Activated CD4-positive, alpha-beta T cell treated with anti-CD3 and anti-CD28 coated beads, Interleukin-2, amount 10 ng/mL, durations not matched to agents 24 days and 14 days (primary cell): Measurements from ENCODE around the gene G6PC1. TPM values are rescaled to one million over a fixed set of nuclear protein-coding genes. Genes with fewer than 3 reads are reported as not detected.
"Not testable (repeated sequence)": the region's sequence is repeated elsewhere in the genome, so short reads cannot be mapped to it uniquely, and the experiment has no call there.

Source experiments
- DNase-seq: peaks from one replicate; pipeline ENCODE4 v3.0.0; 2022
- H3K27ac Mint-ChIP-seq: one replicate; pipeline ENCODE4 v1.8.0; 2022; ENCODE audit warnings: mild to moderate bottlenecking, mixed read lengths
- H3K27me3 Mint-ChIP-seq: one replicate; pipeline ENCODE4 v1.8.0; 2022; ENCODE audit warnings: mixed read lengths
- H3K36me3 Mint-ChIP-seq: one replicate; pipeline ENCODE4 v1.8.0; 2022; ENCODE audit warnings: low read depth, mild to moderate bottlenecking, mixed read lengths
- H3K4me1 Mint-ChIP-seq: one replicate; pipeline ENCODE4 v1.8.0; 2021; ENCODE audit warnings: mixed read lengths
- H3K4me3 Mint-ChIP-seq: one replicate; pipeline ENCODE4 v1.8.0; 2022; ENCODE audit warnings: mild to moderate bottlenecking, moderate library complexity, mixed read lengths
- H3K9me3 Mint-ChIP-seq: one replicate; pipeline ENCODE4 v1.8.0; 2021; ENCODE audit warnings: mixed read lengths
- intact Hi-C: fragments of 100-400 bp; cut with micrococcal nuclease; formaldehyde crosslinking; loops from one replicate; pipeline ENCODE4 v1.15.1; 2023
- total RNA-seq: library from RNA; stranded (reverse); gene quantifications from 2 replicates; pipeline ENCODE4 v1.2.3, GENCODE V29; 2022

Gene G6PC1
- total RNA-seq, 1 donor from 2014 or later, result not detected

GRCh38 chr17:42866631-42867575 lies 33.7 kb upstream of the G6PC1 start:
- Mint-ChIP-seq H3K27ac (no peak overlapping the region), H3K9me3 (no peaks in the 10 kb centered on the region), H3K27me3 (peaks cover 8% of the 10 kb centered on the region), H3K4me3 (no peak overlapping the region), H3K4me1 (no peaks in the 10 kb centered on the region), H3K36me3 (no peaks in the 10 kb centered on the region)
- intact Hi-C loops, result no loop called here
- DNase-seq, result no peak

DNA sequence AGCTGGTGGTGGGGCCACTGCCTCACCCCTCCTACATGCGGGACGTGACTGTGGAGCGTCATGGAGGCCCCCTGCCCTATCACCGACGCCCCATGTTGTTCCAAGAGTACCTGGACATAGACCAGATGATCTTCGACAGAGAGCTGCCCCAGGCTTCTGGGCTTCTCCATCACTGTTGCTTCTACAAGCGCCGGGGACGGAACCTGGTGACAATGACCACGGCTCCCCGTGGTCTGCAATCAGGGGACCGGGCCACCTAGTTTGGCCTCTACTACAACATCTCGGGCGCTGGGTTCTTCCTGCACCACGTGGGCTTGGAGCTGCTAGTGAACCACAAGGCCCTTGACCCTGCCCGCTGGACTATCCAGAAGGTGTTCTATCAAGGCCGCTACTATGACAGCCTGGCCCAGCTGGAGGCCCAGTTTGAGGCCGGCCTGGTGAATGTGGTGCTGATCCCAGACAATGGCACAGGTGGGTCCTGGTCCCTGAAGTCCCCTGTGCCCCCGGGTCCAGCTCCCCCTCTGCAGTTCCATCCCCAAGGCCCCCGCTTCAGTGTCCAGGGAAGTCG lies 32.8 kb upstream of the G6PC1 start:
- H3K4me1 Mint-ChIP-seq, H3K4me3 Mint-ChIP-seq, DNase-seq, intact Hi-C loops, H3K27me3 Mint-ChIP-seq, H3K27ac Mint-ChIP-seq, H3K9me3 Mint-ChIP-seq, H3K36me3 Mint-ChIP-seq: not testable (repeated sequence)

- Mint-ChIP-seq H3K9me3 (no peaks in the 10 kb centered on the region), H3K4me1 (no peaks in the 10 kb centered on the region), H3K27me3 (peaks cover 6% of the 10 kb centered on the region), H3K27ac (no peak overlapping the region), H3K36me3 (no peaks in the 10 kb centered on the region), H3K4me3 (no peak overlapping the region)
- no peak for DNase-seq
- intact Hi-C loops, result no loop called here
These were observed 32.3 kb upstream of the G6PC1 start for GRCh38 chr17:42868338-42868737.

GRCh38 chr17:42871647-42872046 lies 29.0 kb upstream of the G6PC1 start:
- Mint-ChIP-seq H3K27ac (no peak overlapping the region), H3K36me3 (no peaks in the 10 kb centered on the region), H3K4me1 (no peaks in the 10 kb centered on the region), H3K27me3 (peaks cover 3% of the 10 kb centered on the region), H3K4me3 (no peak overlapping the region), H3K9me3 (no peaks in the 10 kb centered on the region)
- DNase-seq, result no peak
- intact Hi-C loops, result no loop called here

GRCh38 chr17:42872251-42872965 lies 28.2 kb upstream of the G6PC1 start:
- Mint-ChIP-seq H3K27me3 (peaks cover 4% of the 10 kb centered on the region), H3K36me3 (no peaks in the 10 kb centered on the region), H3K4me1 (no peaks in the 10 kb centered on the region), H3K4me3 (no peak overlapping the region), H3K27ac (no peak overlapping the region), H3K9me3 (no peaks in the 10 kb centered on the region)
- no peak for DNase-seq
- intact Hi-C loops, result no loop called here

GRCh38 chr17:42873315-42873714 lies 27.3 kb upstream of the G6PC1 start:
- DNase-seq, result no peak
- Mint-ChIP-seq H3K36me3 (no peaks in the 10 kb centered on the region), H3K27ac (no peak overlapping the region), H3K27me3 (peaks cover 4% of the 10 kb centered on the region), H3K4me1 (no peaks in the 10 kb centered on the region), H3K4me3 (no peak overlapping the region), H3K9me3 (no peaks in the 10 kb centered on the region)
- intact Hi-C loops, result no loop called here

DNA sequence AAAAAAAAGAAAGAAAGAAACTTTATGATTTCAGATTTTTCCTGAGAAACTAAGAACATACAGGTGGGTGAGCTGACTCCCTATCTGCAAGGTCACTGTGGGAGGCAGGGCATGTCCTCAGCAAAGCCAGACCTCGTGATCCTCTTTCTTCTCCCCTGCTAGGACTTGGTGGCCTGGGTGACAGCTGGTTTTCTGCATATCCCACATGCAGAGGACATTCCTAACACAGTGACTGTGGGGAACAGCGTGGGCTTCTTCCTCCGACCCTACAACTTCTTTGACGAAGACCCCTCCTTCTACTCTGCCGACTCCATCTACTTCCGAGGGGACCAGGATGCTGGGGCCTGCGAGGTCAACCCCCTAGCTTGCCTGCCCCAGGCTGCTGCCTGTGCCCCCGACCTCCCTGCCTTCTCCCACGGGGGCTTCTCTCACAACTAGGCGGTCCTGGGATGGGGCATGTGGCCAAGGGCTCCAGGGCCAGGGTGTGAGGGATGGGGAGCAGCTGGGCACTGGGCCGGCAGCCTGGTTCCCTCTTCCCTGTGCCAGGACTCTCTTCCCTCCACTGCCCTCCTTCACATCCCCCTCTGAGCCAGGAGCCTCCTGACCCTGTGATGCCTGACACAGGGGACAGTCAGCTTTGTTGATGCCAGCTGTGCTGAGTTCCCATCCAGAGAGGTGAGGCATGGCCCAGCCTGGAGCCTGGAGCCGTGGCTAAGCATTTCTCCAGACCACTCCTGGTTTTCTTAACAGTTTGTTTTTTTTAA lies 26.5 kb upstream of the G6PC1 start:
- H3K9me3 Mint-ChIP-seq, H3K27me3 Mint-ChIP-seq, DNase-seq, intact Hi-C loops, H3K36me3 Mint-ChIP-seq, H3K4me1 Mint-ChIP-seq, H3K4me3 Mint-ChIP-seq, H3K27ac Mint-ChIP-seq: not testable (repeated sequence)

DNA sequence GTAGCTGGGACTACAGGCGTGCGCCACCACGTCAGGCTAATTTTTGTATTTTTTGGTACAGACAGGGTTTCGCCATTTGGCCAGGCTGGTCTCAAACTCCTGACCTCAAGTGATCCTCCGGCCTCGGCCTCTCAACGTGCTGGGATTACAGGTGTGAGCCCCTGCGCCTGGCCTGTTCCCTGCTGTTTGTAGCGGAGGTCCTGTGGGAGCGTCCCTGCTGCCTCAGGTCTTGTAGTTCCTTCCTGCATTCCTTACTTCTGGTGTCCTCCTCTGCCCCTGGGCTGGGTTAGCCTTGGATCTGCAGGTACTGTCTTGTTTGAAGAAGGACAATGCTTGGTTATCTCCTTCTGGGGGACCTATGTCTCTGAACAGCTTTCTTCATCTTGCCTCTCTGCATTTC lies 23.6 kb upstream of the G6PC1 start:
- Mint-ChIP-seq H3K36me3 (no peaks in the 10 kb centered on the region), H3K9me3 (no peaks in the 10 kb centered on the region), H3K27me3 (peaks cover 3% of the 10 kb centered on the region), H3K4me3 (no peak overlapping the region), H3K27ac (no peak overlapping the region), H3K4me1 (no peaks in the 10 kb centered on the region)
- intact Hi-C loops, result no loop called here
- no peak for DNase-seq

GRCh38 chr17:42878123-42878880 lies 22.3 kb upstream of the G6PC1 start:
- H3K4me3 Mint-ChIP-seq, result no peak overlapping the region
- H3K36me3 Mint-ChIP-seq, result no peaks in the 10 kb centered on the region
- H3K27me3 Mint-ChIP-seq, result peaks cover 3% of the 10 kb centered on the region
- no peaks in the 10 kb centered on the region for H3K4me1 Mint-ChIP-seq
- intact Hi-C loops, result no loop called here
- H3K27ac Mint-ChIP-seq, result no peak overlapping the region
- no peak for DNase-seq
- H3K9me3 Mint-ChIP-seq, result no peaks in the 10 kb centered on the region

- H3K36me3 Mint-ChIP-seq, result no peaks in the 10 kb centered on the region
- no peak overlapping the region for H3K4me3 Mint-ChIP-seq
- intact Hi-C loops, result no loop called here
- H3K27ac Mint-ChIP-seq, result no peak overlapping the region
- no peaks in the 10 kb centered on the region for H3K9me3 Mint-ChIP-seq
- DNase-seq, result no peak
- no peaks in the 10 kb centered on the region for H3K4me1 Mint-ChIP-seq
- H3K27me3 Mint-ChIP-seq, result peaks cover 3% of the 10 kb centered on the region
These were observed 21.5 kb upstream of the G6PC1 start for GRCh38 chr17:42878924-42879595.

DNA sequence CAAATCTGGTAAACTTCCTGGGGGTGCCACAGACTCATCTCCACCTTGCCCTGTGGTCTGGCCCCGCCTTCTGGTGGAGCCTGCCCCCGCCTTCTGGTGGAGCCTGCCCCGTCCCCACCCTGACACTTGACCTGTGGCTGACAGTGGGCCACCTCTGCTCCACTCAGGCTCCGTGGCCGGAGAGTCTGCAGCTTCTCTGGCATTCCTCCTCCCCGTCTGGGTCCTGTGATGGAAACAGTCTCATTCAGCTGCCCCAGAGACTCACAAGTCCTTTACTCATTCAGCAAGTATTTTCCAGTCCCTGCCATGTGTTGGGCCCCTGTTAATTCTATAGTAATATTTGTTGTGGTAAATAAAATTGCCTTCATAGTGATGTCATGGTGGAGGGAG lies 21.0 kb upstream of the G6PC1 start:
- H3K4me3 Mint-ChIP-seq, result no peak overlapping the region
- no peaks in the 10 kb centered on the region for H3K36me3 Mint-ChIP-seq
- no peaks in the 10 kb centered on the region for H3K4me1 Mint-ChIP-seq
- H3K27ac Mint-ChIP-seq, result no peak overlapping the region
- H3K9me3 Mint-ChIP-seq, result no peaks in the 10 kb centered on the region
- DNase-seq, result no peak
- intact Hi-C loops, result no loop called here
- peaks cover 5% of the 10 kb centered on the region for H3K27me3 Mint-ChIP-seq

DNA sequence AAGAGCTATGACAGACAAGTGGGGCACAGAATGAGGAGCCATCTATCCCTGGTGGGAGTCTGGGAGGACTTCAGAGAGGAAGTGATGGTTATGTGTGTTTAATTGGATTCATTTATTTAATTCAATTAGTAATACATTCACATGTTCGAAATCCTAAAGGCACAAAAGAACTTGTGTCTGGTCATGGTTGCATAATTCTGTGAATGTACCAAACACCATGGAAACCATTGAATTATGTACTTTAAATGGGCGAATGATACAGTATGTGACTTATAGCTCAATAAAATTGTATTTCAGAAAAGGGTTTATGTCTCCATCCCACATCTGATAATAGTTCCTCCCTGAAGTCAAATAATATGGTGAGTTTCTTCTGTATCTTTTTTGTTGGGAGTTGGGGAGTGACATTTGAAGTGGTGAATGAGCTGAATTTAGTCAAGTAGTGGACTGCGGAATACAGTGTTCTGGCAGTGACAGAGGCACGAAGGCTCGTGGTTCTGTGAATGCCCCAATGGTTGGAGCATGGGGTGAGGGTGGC lies 19.8 kb upstream of the G6PC1 start:
- H3K27me3 Mint-ChIP-seq, result peaks cover 5% of the 10 kb centered on the region
- intact Hi-C loops, result no loop called here
- no peak overlapping the region for H3K27ac Mint-ChIP-seq
- DNase-seq, result no peak
- no peak overlapping the region for H3K4me3 Mint-ChIP-seq
- no peaks in the 10 kb centered on the region for H3K4me1 Mint-ChIP-seq
- no peaks in the 10 kb centered on the region for H3K9me3 Mint-ChIP-seq
- no peaks in the 10 kb centered on the region for H3K36me3 Mint-ChIP-seq
